BLaER1 treated with 17β-estradiol and CSF1 and Interleukin-3, amounts not matched to agents 10 nM and 100 nM (cell line): Measurements from ENCODE around the gene CREG1.
"Not testable (repeated sequence)": the region's sequence is repeated elsewhere in the genome, so short reads cannot be mapped to it uniquely, and the experiment has no call there.

Source experiments
- H3K27ac ChIP-seq, 11 experiments: shearing (Covaris generic); formaldehyde crosslinking; 2 replicates each; pipeline ENCODE4 v1.8.1; 2022
- H3K27me3 ChIP-seq, 11 experiments: shearing (Covaris generic); formaldehyde crosslinking; 2 replicates each; pipeline ENCODE4 v1.8.1; 2022
- H3K36me3 ChIP-seq, 11 experiments: shearing (Covaris generic); formaldehyde crosslinking; 2 replicates each; pipeline ENCODE4 v1.8.1; 2022
- H3K4me1 ChIP-seq, 10 experiments: shearing (Covaris generic); formaldehyde crosslinking; 2 replicates each; pipeline ENCODE4 v1.8.1; 2022
- H3K4me2 ChIP-seq, 11 experiments: shearing (Covaris generic); formaldehyde crosslinking; 2 replicates each; pipeline ENCODE4 v1.8.1; 2022
- H3K4me3 ChIP-seq, 10 experiments: shearing (Covaris generic); formaldehyde crosslinking; 2 replicates each; pipeline ENCODE4 v1.8.1; 2022
- H3K9ac ChIP-seq, 11 experiments: shearing (Covaris generic); formaldehyde crosslinking; 2 replicates each; pipeline ENCODE4 v1.8.1; 2022
- H3K9me3 ChIP-seq, 11 experiments: shearing (Covaris generic); formaldehyde crosslinking; replicated peaks in 1 of 11; 2 replicates each; pipeline ENCODE4 v1.8.1; 2022
- H4K20me1 ChIP-seq, 11 experiments: shearing (Covaris generic); formaldehyde crosslinking; 2 replicates each; pipeline ENCODE4 v1.8.1; 2022
- Cebpa-rat ChIP-seq, 11 experiments: shearing (Covaris generic); IDR thresholded peaks; 2 replicates each; pipeline ENCODE4 v1.8.1; 2022

CREG1 gene

GRCh38 chr1:167587872-167588271 lies 34.3 kb upstream of the CREG1 start:
- Histone ChIP-seq H3K9me3 (peaks cover 0 to 27% (median 16%) of the 10 kb centered on the region in 11 experiments; a peak in 19 of 22 replicates), H3K4me3 (no peak overlapping the region), H3K27me3 (no peaks in the 10 kb centered on the region), H3K36me3 (no peaks in the 10 kb centered on the region), H4K20me1 (no peaks in the 10 kb centered on the region), H3K4me1 (peaks cover 13 to 47% (median 15%) of the 10 kb centered on the region in 10 experiments), H3K27ac (peak overlapping the region in 3 of 11 experiments; percentile 64 to 73 (median 68); a peak in 5 of 22 replicates), H3K9ac (no peak overlapping the region), H3K4me2 (peak overlapping the region in 3 of 11 experiments; percentile 53 to 94 (median 82); a peak in 6 of 22 replicates)
- no peak for TF ChIP-seq Cebpa-rat (IDR thresholded peaks at IDR 0.05)

DNA sequence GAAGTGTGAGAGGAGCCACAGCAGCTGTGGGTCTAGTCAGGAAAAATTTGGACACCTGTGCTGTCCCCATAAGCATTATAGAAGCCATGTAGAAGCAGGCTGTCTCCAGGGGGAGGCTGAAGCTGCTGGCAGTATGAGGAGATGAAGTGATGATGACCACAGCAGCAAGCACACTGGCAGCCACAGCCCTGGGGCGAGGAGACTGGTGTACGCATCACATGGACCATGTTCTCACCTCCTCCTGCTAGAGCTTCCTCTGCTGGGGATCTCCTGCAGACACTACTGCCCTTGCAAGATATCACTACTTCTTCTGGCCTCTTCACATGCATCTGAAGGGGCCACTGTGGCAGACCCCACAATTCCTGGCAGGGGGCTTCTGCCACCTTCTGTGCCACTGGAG lies 33.8 kb upstream of the CREG1 start:
- Histone ChIP-seq H3K36me3 (no peaks in the 10 kb centered on the region), H3K27ac (peak overlapping the region in 3 of 11 experiments; percentile 62 to 73 (median 64); a peak in 5 of 22 replicates), H3K9ac (no peak overlapping the region; a peak in 1 of 22 replicates), H3K4me3 (no peak overlapping the region), H3K27me3 (no peaks in the 10 kb centered on the region), H3K4me1 (peaks cover 13 to 47% (median 15%) of the 10 kb centered on the region in 10 experiments), H3K4me2 (peak overlapping the region in 3 of 11 experiments; percentile 53 to 94 (median 82); a peak in 6 of 22 replicates), H4K20me1 (no peaks in the 10 kb centered on the region), H3K9me3 (peaks cover 0 to 30% (median 20%) of the 10 kb centered on the region in 11 experiments; a peak in 19 of 22 replicates)
- no peak for TF ChIP-seq Cebpa-rat (IDR thresholded peaks at IDR 0.05)

DNA sequence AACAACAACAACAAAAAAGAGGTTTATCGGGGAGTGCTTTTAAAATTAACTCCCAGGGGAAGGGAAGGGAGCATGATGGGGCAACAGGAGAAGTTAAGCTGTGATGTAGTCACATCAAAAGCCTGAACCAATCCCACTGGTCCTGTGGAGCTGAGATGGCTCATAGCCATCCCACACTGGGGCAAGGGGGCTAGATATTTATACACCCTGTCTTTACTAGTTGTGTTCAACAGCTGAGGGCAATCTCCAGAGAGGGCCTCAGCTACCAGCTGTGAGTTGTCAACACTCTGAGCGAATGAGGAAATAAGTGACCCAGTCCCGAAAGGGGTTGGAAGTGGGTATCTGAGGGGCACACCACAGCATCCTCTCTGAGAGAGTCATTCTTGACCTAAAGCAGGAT lies 31.0 kb upstream of the CREG1 start:
- H3K4me2 ChIP-seq = peak overlapping the region; percentile 21 to 64 (median 45)
- TF ChIP-seq Cebpa-rat (IDR thresholded peaks at IDR 0.05) = peak in 3 of 11 experiments; percentile 8 to 45 (median 37); a peak in 1 of 22 replicates
- peaks cover 0 to 27% (median 17%) of the 10 kb centered on the region in 11 experiments; a peak in 19 of 22 replicates for H3K9me3 ChIP-seq
- H3K4me1 ChIP-seq = peaks cover 13 to 45% (median 15%) of the 10 kb centered on the region in 10 experiments
- no peaks in the 10 kb centered on the region for H3K27me3 ChIP-seq
- H3K27ac ChIP-seq = peak overlapping the region in 7 of 11 experiments; percentile 2 to 62 (median 50); a peak in 7 of 22 replicates
- no peak overlapping the region for H3K9ac ChIP-seq
- no peaks in the 10 kb centered on the region for H4K20me1 ChIP-seq
- no peak overlapping the region for H3K4me3 ChIP-seq
- H3K36me3 ChIP-seq = no peaks in the 10 kb centered on the region

- Histone ChIP-seq H3K4me2 (no peak overlapping the region), H3K4me1 (peaks cover 13 to 26% (median 15%) of the 10 kb centered on the region in 10 experiments), H3K9me3 (peaks cover 0 to 20% (median 11%) of the 10 kb centered on the region in 11 experiments; a peak in 18 of 22 replicates), H3K9ac (no peak overlapping the region), H3K36me3 (no peaks in the 10 kb centered on the region), H3K4me3 (no peak overlapping the region), H3K27ac (no peak overlapping the region), H4K20me1 (no peaks in the 10 kb centered on the region), H3K27me3 (no peaks in the 10 kb centered on the region)
- TF ChIP-seq Cebpa-rat (IDR thresholded peaks at IDR 0.05) = no peak
Observed at GRCh38 chr1:167582722-167583121, 29.2 kb upstream of the CREG1 start.

GRCh38 chr1:167582064-167582463 lies 28.5 kb upstream of the CREG1 start:
- Histone ChIP-seq H3K9me3 (peaks cover 0 to 20% (median 11%) of the 10 kb centered on the region in 11 experiments; a peak in 18 of 22 replicates), H3K27me3 (no peaks in the 10 kb centered on the region), H3K4me1 (peaks cover 12 to 20% (median 15%) of the 10 kb centered on the region in 10 experiments), H4K20me1 (no peaks in the 10 kb centered on the region), H3K4me2 (no peak overlapping the region), H3K27ac (no peak overlapping the region), H3K9ac (no peak overlapping the region), H3K4me3 (no peak overlapping the region), H3K36me3 (no peaks in the 10 kb centered on the region)
- no peak for TF ChIP-seq Cebpa-rat (IDR thresholded peaks at IDR 0.05)

- H3K4me1 ChIP-seq = peaks cover 10 to 13% (median 11%) of the 10 kb centered on the region in 10 experiments; a peak in 19 of 20 replicates
- no peak for TF ChIP-seq Cebpa-rat (IDR thresholded peaks at IDR 0.05)
- H3K9ac ChIP-seq = no peak overlapping the region
- no peak overlapping the region for H3K4me3 ChIP-seq
- no peaks in the 10 kb centered on the region for H4K20me1 ChIP-seq
- no peaks in the 10 kb centered on the region for H3K36me3 ChIP-seq
- H3K27ac ChIP-seq = no peak overlapping the region
- H3K4me2 ChIP-seq = no peak overlapping the region
- H3K27me3 ChIP-seq = no peaks in the 10 kb centered on the region
- peaks cover 1 to 23% (median 14%) of the 10 kb centered on the region in 11 experiments; a peak in 19 of 22 replicates for H3K9me3 ChIP-seq
Observed at GRCh38 chr1:167579986-167580385, 26.4 kb upstream of the CREG1 start.

- TF ChIP-seq Cebpa-rat (IDR thresholded peaks at IDR 0.05) = no peak
- Histone ChIP-seq H3K27me3 (no peaks in the 10 kb centered on the region), H3K4me3 (no peak overlapping the region), H4K20me1 (no peaks in the 10 kb centered on the region), H3K4me1 (peaks cover under 1 to 4% (median 1%) of the 10 kb centered on the region in 10 experiments; a peak in 13 of 20 replicates), H3K36me3 (no peaks in the 10 kb centered on the region), H3K9me3 (peaks cover 11 to 30% (median 21%) of the 10 kb centered on the region in 11 experiments; a peak in 19 of 22 replicates), H3K27ac (no peak overlapping the region), H3K9ac (no peak overlapping the region), H3K4me2 (no peak overlapping the region)
Observed at GRCh38 chr1:167578939-167579521, 25.5 kb upstream of the CREG1 start.

GRCh38 chr1:167575649-167576048 lies 22.1 kb upstream of the CREG1 start:
- Histone ChIP-seq H3K4me3 (no peak overlapping the region), H3K9me3 (peaks cover 18 to 45% (median 41%) of the 10 kb centered on the region in 11 experiments), H3K9ac (no peak overlapping the region), H3K27me3 (no peaks in the 10 kb centered on the region), H3K4me1 (peaks cover 0 to 9% (median 0%) of the 10 kb centered on the region in 10 experiments; a peak in 2 of 20 replicates), H4K20me1 (no peaks in the 10 kb centered on the region), H3K36me3 (no peaks in the 10 kb centered on the region), H3K27ac (no peak overlapping the region), H3K4me2 (no peak overlapping the region)
- no peak for TF ChIP-seq Cebpa-rat (IDR thresholded peaks at IDR 0.05)

DNA sequence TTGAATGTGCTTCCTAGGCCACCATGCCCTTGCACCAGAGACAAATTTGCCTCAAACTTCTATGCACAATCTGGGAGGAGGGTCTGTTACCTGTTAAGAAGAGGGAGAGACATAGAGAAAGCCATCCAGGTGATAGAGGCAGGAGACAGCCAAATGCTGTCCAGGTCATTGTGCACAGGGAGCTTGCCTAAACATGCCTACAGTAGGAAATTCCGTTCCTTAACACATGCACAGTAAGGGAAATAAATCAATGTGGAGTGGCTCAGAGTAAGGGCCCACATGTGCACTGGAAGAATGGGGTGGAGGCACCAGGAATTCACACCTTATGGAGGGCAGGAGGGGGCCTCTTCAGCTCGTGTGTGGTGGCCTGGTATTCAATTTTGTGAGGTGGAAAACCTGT lies 19.5 kb upstream of the CREG1 start:
- Histone ChIP-seq H3K27me3 (no peaks in the 10 kb centered on the region), H4K20me1 (no peaks in the 10 kb centered on the region), H3K9ac (no peak overlapping the region), H3K4me1 (peaks cover 8 to 17% (median 10%) of the 10 kb centered on the region in 10 experiments), H3K4me3 (no peak overlapping the region), H3K4me2 (no peak overlapping the region), H3K36me3 (no peaks in the 10 kb centered on the region), H3K27ac (no peak overlapping the region), H3K9me3 (peaks cover 18 to 47% (median 41%) of the 10 kb centered on the region in 11 experiments)
- TF ChIP-seq Cebpa-rat (IDR thresholded peaks at IDR 0.05) = no peak

- not testable (repeated sequence) for H3K4me2 ChIP-seq, H3K36me3 ChIP-seq, H4K20me1 ChIP-seq, H3K27ac ChIP-seq, H3K4me3 ChIP-seq, H3K27me3 ChIP-seq, H3K9ac ChIP-seq
- H3K9me3 ChIP-seq = peaks cover 18 to 47% (median 41%) of the 10 kb centered on the region in 11 experiments
- H3K4me1 ChIP-seq = peaks cover 31 to 40% (median 34%) of the 10 kb centered on the region in 10 experiments
Observed at GRCh38 chr1:167570712-167571111, 17.1 kb upstream of the CREG1 start.
